LNCAP (cell line): Measurements from ENCODE around the gene DOCK2.

Source experiments
- CTCF ChIP-seq: fragments of 450-650 bp; IDR thresholded peaks from 2 replicates; pipeline ENCODE4 v1.5.1; 2017; ENCODE audit warnings: mild to moderate bottlenecking

Gene DOCK2

GRCh38 chr5:169795338-169795737 lies 158.3 kb downstream of the DOCK2 start:
- TF ChIP-seq CTCF: no peak

DNA sequence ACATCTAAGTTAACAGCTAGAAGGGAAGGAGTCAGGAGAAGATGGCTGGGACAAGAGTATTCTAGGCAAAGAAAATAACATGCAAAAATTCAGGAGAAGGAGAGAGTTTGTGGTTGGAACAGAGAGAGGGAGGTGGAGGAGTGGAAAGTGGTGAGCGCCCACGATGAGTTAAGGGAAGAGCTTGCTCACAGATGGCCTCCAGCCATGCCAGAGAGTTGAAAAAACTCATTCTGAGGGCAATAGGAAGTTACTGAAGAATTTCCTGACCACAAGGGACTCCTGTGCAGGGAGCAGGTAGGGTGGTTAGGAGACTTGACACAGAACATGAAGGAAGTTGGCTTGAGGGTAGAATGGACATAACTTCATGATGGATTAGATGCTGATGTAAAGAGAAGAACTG lies 159.7 kb downstream of the DOCK2 start:
- TF ChIP-seq CTCF: no peak

DNA sequence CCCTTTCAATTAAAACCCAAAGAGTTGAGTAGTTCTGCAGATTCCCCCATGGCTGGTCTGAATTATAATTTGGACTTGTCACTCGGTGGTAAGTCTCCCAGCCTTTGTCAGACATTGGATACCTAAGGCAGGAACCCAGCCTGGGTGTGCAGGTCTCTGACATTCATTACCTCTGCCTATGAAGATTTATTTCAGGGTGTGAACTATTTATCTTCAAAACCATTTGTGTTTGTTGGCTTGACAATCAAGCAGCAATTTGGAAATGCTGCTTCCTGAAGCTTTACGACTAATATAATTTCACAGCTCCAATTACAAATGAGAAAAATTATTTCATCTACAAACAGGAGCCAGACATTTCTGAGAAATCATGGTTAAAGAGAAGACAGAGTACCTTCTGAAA lies 160.5 kb downstream of the DOCK2 start:
- TF ChIP-seq CTCF: no peak

GRCh38 chr5:169798438-169798837 lies 161.4 kb downstream of the DOCK2 start:
- no peak for TF ChIP-seq CTCF

- no peak for TF ChIP-seq CTCF
Measured at GRCh38 chr5:169798906-169799660, 162.0 kb downstream of the DOCK2 start.

- no peak for TF ChIP-seq CTCF
Measured at GRCh38 chr5:169801324-169801777, 164.3 kb downstream of the DOCK2 start.

GRCh38 chr5:169801781-169802180 lies 164.7 kb downstream of the DOCK2 start:
- no peak for TF ChIP-seq CTCF
